NCI-H774 (cell line): Measurements from ENCODE around the gene PPP1R12B.
"Not testable (repeated sequence)": the region's sequence is repeated elsewhere in the genome, so short reads cannot be mapped to it uniquely, and the experiment has no call there.

Experiments
- DNase-seq: peaks from one replicate; lab custom pipeline; 2025; lab: John Stamatoyannopoulos, UW

The PPP1R12B gene

DNA sequence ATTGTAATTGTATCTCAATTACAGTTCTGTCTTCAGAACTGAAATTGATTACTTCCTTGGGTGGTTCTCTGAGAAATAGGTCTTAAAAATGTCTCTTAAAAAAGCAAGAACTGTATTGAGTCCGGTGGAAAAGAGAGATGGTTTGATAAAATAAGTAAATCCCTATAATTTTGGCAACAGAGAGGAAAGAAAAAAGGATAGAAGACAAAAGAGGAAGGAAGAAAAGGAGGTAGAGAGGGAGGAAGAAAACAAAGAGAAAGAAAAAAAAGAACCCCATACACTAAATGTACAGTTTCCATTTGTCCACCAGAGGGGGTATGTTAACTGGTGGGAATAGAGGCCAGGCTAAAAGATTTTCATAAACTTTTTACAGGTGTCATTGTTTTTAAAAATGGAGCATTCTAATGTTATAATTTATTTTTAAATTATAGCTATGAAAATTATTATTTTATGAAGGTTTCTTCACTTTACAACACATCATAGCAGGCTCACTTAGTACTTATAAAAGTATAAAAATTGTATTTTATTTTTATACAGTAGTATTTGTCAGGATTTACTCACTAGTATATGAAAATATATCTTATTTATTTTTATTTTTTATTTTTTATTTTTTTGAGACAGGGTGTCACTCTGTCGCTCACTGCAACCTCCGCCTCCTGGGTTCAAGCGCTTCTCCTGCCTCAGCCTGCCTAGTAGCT, 4.7 kb upstream of the PPP1R12B start:
- peak; percentile 55 for DNase-seq

DNA sequence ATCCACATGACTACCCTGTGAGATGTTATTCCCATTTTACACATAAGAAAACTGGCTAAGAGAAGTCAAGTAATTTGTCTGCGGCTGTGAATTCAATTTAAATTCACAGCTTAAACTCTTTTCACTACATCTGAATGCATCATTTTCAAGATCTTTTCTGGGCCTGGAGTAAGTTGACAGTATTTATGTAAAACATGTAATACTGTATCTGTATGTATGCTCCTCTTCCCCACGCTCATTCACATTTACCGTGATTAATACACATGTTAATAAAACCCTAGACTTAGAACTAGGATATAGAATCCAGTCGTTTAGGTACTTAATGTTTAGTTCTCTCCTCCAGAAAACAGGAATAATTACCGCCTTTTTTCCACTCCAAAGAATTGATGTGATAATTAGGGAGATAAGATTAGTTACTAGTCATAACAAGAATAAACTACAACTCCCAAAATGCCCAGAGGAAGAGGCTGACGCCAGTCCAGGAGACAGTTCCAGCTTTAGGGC, 442 bp upstream of the PPP1R12B start:
- DNase-seq, result no peak

DNA sequence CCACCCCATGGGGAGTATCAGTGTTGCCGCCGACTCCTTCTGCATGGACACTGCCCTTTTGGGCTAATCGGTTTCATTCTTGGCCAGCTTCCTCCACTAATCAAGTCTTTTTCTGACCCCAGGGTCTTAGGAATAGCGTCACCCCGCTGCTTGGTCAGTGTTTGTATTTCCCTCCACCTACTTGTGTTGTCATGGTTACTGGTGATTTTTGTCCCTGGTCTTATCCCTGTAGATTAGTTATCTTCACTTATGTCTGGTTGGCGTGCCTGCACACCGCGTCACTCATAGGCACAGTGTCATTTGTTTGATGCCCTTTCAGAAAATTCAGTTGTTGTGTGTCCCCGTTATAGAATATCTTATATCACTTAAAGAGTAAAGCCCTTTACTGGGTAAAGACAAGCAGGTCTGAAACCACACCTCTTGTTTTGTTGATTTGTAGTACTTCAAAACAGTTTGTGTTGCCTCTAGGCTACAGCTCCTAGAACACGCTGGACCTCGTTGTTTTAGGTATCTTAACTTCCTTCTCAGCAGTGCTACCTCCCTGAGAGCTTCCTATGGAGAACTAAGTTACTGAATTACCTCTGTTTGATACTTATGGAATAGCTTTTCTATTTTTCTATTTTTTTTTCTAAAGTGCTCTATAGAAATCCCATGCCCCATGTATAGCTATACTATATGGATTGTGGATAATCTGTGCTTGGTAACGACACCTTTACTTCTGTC, 868 bp downstream of the PPP1R12B start:
- no peak for DNase-seq

DNA sequence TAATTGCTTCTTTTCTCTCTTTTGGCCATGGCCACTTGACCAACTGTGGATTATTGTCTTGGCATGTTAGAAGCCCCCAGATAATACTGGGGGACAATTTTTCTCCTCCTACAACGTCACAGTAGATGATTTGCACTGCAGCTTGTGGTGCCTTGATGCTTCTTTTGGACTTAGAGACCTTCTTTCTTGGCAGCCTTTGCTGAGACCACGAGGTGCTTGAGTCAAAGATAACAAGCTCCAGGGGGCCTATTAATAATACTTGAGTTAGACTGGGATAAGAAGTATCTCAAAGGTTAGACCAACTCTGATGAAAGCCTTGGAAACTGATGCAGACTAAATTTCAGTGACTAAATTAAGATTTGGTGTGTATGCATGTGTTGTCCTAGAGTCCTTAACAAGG, 3.2 kb downstream of the PPP1R12B start:
- DNase-seq, result no peak

DNA sequence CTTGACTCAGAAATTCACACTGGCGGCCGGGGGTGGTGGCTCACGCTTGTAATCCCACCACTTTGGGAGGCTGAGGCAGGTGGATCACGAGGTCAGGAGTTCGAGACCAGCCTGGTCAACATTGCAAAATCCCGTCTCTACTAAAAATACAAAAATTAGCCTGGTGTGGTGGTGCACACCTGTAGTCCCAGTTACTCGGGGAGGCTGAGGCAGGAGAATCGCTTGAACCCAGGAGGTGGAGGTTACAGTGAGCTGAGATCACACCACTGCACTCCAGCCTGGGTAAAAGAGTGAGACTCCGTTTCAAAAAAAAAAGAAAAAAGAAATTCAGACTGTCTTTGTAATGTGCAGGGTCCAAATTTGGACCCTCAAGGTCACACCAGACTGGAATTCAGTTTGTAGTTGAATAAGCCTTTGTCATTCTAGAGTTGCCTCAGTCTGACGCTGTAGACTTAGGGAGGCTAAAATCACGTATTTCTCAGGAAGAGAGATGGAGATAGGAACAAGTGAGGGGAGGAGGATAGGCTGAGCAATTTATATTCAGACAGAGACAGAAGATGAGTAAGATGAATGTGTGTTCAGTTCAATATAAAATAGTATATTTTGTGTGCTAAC, 4.2 kb downstream of the PPP1R12B start:
- DNase-seq, result not testable (repeated sequence)

DNA sequence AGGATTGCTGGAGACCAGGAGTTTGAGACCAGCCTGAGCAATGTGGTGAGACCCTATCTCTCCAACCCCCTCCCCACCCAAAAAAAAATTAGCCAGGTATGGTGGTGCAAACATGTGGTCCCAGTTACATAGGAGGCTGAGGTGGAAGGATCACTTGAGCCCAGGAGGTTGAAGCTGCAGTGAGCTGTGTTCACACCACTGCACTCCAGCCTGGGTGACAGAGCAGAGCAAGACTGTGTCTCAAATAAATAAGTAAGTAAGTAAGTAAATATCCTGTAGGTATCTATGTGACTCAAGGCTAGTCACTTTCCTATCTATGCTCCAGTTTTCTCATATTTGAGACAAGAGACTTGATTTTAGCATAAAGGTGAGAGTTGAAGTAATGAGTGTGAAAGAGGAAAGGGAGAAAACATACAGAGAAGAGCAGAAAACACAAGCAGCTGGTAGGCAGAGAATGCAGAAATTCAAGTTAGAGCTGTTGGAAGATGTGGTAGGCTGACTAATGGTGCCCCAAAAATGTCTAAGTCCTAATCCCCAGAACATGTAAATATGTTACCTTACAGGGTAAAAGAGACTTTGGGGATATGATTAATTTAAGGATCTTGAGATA, 7.5 kb downstream of the PPP1R12B start:
- no peak for DNase-seq

DNA sequence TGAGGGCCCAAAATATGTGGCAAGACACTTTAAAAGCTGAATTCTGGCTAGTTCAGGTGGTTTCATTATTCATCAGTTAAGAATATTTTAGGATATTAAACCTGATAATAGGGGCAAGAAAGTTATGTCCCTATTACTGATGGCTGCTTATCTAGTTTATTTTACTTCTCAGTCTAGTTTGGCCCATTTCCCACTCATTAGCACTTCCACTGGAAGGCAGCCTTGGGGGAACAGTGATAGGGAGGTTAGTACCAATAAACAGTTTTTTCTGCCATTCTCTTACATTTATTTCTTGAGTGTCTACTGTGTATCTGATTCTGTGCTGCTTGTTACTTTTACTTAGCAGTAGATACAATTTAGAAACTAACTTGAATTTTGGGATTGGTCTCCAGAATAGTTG, 9.0 kb downstream of the PPP1R12B start:
- DNase-seq, result no peak

DNA sequence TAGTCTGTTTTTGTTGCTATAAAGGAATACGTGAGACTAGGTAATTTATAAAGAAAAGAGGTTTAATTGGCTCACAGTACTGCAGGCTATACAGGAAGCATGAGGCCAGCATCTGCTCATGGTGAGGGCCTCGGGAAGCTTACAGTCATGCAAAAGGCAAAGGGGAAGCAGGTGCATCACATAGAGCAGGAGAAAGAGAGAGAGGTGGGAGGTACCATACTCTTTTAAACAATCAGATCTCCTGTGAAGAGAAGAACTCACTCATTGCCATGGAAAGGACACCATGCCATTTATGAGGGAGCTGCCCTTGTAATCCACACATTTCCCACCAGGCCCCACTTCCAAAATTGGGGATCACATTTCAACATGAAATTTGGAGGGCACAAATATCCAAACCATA, 12.7 kb downstream of the PPP1R12B start:
- no peak for DNase-seq

DNA sequence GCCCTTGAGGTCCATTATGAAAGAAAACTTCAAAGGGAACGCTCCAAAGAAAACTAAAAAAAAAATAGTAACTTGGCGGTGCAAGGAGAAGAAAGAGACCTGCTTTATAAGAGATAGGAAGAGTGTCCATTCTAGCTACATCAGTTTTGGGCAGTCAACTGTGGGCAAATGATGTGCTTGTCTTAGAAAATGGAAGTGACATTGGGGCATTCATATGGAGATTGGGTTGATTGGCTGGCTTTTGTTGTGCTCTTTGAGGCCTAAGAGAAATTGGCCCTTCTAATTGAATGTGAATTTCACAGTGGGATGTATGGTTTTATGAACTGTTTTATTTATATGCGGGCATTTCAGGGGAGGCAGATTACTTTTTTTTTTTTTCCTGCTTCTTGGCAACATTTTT, 13.2 kb downstream of the PPP1R12B start:
- DNase-seq, result no peak

DNA sequence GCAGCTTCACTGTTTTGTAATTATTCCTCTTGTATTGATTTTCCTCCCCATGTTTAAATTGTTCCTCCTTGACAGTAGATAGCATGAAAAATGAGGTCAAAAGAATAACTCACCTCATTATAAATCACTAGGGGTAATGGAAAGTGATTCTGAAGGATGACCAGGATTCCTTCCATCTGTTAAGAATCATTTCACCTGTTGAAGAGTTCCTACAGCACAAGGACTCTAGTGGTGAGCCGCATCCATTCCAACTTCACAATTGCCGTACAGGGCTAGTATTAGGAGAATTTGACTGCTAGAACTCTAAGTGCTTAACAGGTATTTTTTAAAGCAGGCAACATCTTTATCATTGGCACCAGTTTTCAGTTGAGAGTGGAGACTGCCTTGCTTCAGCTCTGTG, 13.7 kb downstream of the PPP1R12B start:
- DNase-seq, result no peak

DNA sequence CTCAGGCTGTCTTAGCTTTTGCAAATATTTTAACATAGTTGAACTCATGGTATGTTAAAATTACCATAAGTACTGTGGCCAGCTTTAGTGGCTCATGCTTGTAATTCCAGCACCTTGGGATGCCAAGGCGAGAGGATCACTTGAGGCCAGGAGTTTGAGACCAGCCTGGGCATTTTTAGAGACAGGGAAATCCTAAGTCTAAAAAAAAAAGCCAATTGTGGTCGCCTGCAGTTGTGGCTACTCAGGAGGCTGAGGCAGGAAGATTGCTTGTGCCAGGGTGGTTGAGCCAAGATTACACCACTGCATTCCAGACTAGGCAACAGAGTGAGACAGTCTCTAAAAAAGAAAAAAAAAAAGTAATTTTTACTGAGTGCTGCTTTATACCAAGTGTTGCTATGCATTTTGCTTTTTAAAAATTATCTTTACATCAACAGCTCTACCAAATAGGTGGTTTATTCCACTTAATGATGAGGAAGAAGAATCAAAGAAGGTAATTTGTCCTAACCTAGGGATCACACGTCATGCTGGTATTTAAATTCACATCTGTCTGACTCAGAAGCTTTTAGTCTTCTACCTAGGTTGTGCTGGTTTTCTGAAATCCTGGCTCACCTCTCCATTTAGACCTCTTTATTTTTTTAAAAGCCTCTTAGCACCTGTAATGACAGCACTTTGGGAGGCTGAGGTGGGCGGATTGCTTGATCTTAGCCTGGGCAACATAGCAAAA, 16.8 kb downstream of the PPP1R12B start:
- DNase-seq, result no peak

DNA sequence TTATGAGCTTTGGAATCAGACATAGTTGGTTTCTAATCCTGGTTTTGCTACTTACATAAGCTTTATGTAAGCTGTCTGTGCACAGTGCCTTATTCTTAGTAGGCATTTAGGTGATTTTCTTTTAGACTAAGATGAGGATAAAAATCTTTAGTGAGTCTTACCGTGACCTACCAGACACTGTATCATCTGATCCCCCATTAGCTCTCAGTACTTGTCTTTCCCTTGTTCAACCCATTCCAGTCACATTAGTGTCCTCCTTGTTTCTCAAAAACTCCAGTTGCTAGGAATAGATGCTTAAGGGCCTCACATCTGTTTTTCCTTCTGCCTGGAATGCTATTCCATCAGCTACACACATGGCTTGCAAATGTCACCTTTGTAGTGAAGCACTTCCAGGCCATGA, 18.8 kb downstream of the PPP1R12B start:
- no peak for DNase-seq

DNA sequence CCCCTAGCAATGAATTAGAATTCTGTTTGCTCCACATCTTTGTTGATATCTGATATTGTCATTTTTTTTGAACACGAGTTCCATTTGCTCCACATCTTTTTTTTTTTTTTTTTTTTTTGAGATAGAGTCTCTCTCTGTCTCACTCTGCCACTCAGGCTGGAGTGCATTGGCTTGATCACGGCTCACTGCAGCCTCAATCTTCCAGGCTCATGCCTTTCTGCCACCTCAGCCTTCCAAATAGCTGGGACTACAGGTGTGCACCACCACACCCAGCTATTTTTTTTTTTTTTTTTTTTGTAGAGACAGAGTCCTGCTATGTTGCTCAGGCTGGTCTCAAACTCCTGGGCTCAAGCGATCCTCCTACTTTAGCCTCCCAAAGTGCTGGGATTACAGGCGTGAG, 22.4 kb downstream of the PPP1R12B start:
- DNase-seq, result not testable (repeated sequence)

DNA sequence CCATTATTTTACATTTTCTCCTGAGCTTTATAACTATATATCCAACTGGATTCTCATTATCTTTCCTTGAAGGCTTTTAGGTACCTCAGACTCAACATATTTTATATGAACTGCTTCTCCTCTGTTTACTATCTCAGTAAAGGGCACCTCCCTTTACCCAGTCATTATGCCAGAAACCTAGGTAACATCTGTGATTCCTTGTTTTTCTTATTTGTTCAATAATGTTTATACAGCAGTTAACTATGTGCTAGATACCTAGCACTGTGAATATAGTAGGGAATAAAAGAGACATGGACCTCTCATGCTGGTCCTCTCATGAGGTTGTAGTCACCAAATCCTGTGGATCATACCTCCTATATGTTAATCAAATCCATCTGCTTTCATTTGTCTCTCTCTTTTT, 25.6 kb downstream of the PPP1R12B start:
- peak; percentile 72 for DNase-seq

DNA sequence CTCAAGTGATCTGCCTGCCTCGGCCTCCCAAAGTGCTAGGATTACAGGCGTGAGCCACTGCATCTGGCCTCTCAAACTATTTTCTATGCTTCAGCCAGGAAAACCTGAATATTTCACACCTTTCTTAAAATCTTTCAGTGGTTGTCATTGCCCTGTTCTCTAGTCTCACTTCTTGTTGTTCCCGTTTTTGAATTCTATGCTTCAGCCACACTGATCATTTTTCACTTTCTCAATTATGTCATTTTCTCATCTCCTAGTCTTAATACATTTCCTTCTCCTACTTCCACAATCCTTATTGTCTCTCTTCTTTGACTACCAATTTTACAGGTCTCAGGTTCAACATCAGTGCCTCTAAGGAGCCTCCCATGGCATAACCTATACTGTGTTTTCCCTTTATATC, 26.7 kb downstream of the PPP1R12B start:
- DNase-seq, result not testable (repeated sequence)

DNA sequence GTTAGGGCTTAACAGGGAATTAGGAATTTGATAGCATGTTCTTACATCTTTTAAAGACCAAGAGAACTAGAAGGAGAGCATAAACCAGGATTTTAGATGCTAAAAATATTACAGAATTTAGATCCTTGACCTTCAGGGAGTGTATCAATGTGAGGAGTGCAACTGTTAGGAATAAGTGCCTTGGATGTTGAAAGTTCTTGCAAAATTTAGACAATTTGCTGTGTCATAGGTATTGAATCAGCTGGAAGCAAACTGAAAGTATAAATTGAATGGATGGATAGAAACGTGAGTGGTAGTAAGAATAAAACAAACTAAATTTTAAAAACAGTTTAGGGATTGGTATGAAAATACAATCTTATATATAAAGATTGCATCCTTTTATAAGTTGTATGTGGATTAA, 27.7 kb downstream of the PPP1R12B start:
- DNase-seq, result no peak

DNA sequence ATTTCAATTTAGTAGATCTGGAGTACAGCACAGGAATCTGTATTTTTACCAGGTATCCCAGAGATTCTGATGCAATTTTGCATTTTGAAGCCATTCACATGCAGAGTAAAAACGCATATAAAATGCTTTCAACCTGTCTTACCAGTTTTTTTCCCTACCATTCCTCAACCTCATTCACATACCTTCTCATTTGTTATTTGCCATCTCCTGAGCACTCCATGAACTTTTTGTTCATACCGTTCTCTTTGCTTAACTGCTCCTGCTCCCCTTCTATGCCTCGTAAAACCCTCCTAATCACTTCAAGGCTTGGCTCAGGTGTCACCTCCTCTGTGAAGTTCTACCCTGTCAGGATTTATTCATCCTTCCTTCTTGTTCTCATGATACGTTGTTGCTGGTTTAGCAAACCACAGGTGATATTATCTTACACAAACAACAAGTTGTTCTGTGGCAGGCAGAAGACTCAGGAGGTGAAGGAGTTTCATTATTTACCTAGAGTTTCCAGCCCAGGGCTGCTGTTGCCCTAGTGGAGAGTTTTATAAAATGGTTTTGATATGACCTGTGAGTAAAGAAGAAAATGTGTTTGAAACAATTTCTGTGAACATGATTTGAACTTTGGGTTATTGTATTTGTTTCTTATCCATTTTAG, 31.5 kb downstream of the PPP1R12B start:
- DNase-seq, result not testable (repeated sequence)

DNA sequence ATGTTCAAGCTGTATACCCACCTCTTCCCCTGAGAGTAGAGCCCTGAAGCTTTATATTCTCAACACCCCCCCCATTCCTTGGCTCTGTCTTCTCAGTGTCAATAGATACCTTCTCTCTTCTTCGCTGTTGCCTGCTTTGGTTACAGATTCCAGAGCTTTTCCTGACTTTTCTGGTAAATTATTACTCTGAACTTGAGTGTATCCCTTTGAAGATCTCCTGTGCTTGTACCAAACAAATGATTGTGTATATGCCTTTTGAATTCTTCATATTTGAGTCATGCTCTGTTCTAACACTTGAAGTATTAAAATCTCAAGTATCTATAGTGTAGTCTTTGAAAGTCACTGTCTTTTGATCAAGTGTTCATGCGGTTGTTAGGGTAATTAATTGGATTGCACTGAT, 32.0 kb downstream of the PPP1R12B start:
- DNase-seq, result not testable (repeated sequence)

DNA sequence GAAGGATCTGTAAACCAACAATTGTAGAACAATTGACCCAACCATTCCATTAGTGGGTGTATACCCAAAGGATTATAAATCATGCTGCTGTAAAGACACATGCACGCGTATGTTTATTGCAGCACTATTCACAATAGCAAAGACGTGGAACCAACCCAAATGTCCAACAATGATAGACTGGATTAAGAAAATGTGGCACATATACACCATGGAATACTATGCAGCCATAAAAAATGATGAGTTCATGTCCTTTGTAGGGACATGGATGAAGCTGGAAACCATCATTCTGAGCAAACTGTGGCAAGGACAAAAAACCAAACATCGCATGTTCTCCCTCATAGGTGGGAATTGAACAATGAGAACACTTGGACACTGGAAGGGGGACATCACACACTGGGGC, 33.4 kb downstream of the PPP1R12B start:
- DNase-seq, result not testable (repeated sequence)

DNA sequence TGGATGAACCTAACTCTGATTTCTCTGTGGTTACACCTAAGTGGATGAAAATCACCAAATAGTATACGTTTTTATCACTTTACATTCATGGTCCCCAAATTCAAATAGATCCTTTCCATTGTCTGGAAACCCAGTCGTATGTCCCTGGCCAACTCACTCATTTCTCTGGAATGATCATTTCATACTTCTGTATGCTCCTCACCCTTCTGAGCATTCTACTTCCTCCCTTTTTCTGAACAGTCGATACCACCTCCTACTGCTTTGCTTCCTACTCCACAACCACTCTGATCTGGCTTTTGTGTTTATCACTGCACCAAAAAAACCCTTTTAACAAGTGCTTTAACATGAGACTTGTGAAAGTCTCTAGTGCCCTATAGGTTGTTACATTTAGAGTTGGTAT, 47.3 kb downstream of the PPP1R12B start:
- not testable (repeated sequence) for DNase-seq

DNA sequence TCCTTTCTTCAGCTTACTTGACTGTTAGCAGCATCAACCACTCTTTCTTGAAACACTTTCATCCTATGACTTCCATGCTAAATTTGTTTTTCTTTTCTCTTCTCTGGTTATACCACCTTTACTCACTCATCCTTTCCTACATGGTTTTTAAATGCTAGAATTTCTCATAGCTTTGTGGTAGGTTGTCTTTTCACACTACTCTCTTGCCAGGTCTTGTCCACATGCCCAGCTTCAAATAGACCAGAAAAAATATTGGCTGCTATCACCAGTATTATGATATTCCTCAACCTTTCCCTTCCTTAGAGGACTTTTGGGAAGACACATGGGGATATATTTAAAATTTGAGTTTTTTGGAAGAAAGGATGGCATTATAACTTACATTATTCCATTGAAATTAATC, 48.8 kb downstream of the PPP1R12B start:
- DNase-seq, result no peak
